GM19351 (cell line): Measurements from ENCODE around the gene PRPF6.
"Not testable (repeated sequence)": the region's sequence is repeated elsewhere in the genome, so short reads cannot be mapped to it uniquely, and the experiment has no call there.

ENCODE experiments used
- ATAC-seq: cut with Tn5 transposase; IDR thresholded peaks from one replicate; pipeline ENCODE4 v1.9.1; 2021; ENCODE audit warnings: mild to moderate bottlenecking, moderate library complexity; ENCODE audit not compliant: unreplicated experiment

The PRPF6 gene

GRCh38 chr20:63973160-63973479 lies 7.8 kb upstream of the PRPF6 start:
- no peak for ATAC-seq

- peak; percentile 36 for ATAC-seq
These were observed 7.1 kb upstream of the PRPF6 start for GRCh38 chr20:63973636-63974401.

- no peak for ATAC-seq
These were observed 6.3 kb upstream of the PRPF6 start for GRCh38 chr20:63974402-63975200.

- ATAC-seq = not testable (repeated sequence)
These were observed 4.4 kb upstream of the PRPF6 start for GRCh38 chr20:63976511-63976910.

- ATAC-seq = no peak
These were observed 3.8 kb upstream of the PRPF6 start for GRCh38 chr20:63976980-63977738.

- ATAC-seq = no peak
These were observed 3.1 kb upstream of the PRPF6 start for GRCh38 chr20:63977739-63978276.

- peak; percentile 31 for ATAC-seq
These were observed 2.4 kb upstream of the PRPF6 start for GRCh38 chr20:63978319-63979228.

GRCh38 chr20:63979229-63979556 lies 1.7 kb upstream of the PRPF6 start:
- no peak for ATAC-seq

- ATAC-seq = peak; percentile 40
These were observed 1.2 kb upstream of the PRPF6 start, which contains the start of gene SAMD10 for GRCh38 chr20:63979557-63980316. Gene SAMD10, minus strand, starts transcription at chr20:63979642. Its CDS starts 175 bp downstream, at chr20:63979467.

GRCh38 chr20:63980317-63980805 lies 571 bp upstream of the PRPF6 start:
- ATAC-seq = peak; percentile 5

- no peak for ATAC-seq
These were observed 2.0 kb downstream of the PRPF6 start for GRCh38 chr20:63982937-63983336.

GRCh38 chr20:64000906-64001305 lies 20.0 kb downstream of the PRPF6 start:
- no peak for ATAC-seq

GRCh38 chr20:64001607-64002011 lies 20.7 kb downstream of the PRPF6 start:
- ATAC-seq = no peak

GRCh38 chr20:64003960-64004725 lies 23.2 kb downstream of the PRPF6 start:
- ATAC-seq = no peak

GRCh38 chr20:64005394-64005793 lies 24.5 kb downstream of the PRPF6 start:
- ATAC-seq = no peak

- ATAC-seq = no peak
These were observed 25.6 kb downstream of the PRPF6 start for GRCh38 chr20:64006490-64006889.

- ATAC-seq = no peak
These were observed 26.0 kb downstream of the PRPF6 start for GRCh38 chr20:64006902-64007301.

- ATAC-seq = no peak
These were observed 29.0 kb downstream of the PRPF6 start for GRCh38 chr20:64009811-64010387.
